Activated naive CD4-positive, alpha-beta T cell treated with anti-CD3 and anti-CD28 coated beads, Interleukin-2, amount 50 U/mL, for 72 hours (primary cell): ENCODE data around the gene MAN1A1. TPM values are rescaled to one million over a fixed set of nuclear protein-coding genes. Genes with fewer than 3 reads are reported as not detected.
"Not testable (repeated sequence)": the region's sequence is repeated elsewhere in the genome, so short reads cannot be mapped to it uniquely, and the experiment has no call there.

ENCODE experiments used
- ATAC-seq, 2 donors: fragments of 150-1000 bp; cut with Tn5 transposase; 2 replicates each; pipeline ENCODE4 v1.10.0; 2021; ENCODE audit warnings: mild to moderate bottlenecking in 2 of 2, moderate library complexity in 2 of 2
- DNase-seq, 2 donors: peaks; one replicate each; pipeline ENCODE4 v3.0.0; 2021 to 2022; ENCODE audit warnings: low spot score in 2 of 2
- H3K27ac Mint-ChIP-seq, 2 donors: one replicate each; pipeline ENCODE4 v1.8.0; 2022; ENCODE audit warnings: mild to moderate bottlenecking in 2 of 2, mixed read lengths in 2 of 2
- H3K36me3 Mint-ChIP-seq, 2 donors: one replicate each; pipeline ENCODE4 v1.8.0; 2022; ENCODE audit warnings: mixed read lengths in 2 of 2
- H3K9me3 Mint-ChIP-seq, 2 donors: one replicate each; pipeline ENCODE4 v1.8.0; 2022; ENCODE audit warnings: mixed read lengths in 2 of 2
- total RNA-seq, 2 donors: library from RNA; stranded (reverse); gene quantifications; one replicate each; pipeline ENCODE4 v1.2.3, GENCODE V29; 2022

Gene MAN1A1
- total RNA-seq, 2 donors from 2014 or later = 18.6 to 25.9 TPM

DNA sequence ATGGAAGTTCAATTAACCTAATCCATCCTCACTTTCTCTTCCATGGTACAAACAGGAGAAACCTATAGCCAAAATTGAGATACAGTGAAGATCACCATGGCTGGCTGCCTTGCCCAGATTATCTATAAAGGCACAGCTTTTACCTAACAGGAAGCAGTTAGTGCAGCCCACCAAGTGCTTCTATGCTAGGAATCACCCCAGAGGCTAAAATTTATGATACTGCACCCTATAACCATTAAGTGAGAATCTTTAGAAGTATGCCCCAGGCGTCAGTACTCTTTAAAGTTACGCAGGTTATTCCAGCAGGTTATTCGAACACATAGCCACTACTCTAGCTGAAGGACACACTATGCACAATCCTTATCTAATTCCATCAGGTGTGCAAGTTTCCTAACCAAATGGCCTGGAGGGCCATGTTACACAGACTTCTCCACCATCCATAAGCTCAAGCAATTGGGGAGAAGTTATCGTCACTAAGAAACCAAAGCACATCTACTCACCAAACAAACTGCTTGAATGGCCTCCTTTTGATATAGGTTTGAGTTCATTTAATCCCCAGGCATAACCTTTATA, 43.1 kb downstream of the MAN1A1 start:
- no peak overlapping the region for H3K27ac Mint-ChIP-seq

DNA sequence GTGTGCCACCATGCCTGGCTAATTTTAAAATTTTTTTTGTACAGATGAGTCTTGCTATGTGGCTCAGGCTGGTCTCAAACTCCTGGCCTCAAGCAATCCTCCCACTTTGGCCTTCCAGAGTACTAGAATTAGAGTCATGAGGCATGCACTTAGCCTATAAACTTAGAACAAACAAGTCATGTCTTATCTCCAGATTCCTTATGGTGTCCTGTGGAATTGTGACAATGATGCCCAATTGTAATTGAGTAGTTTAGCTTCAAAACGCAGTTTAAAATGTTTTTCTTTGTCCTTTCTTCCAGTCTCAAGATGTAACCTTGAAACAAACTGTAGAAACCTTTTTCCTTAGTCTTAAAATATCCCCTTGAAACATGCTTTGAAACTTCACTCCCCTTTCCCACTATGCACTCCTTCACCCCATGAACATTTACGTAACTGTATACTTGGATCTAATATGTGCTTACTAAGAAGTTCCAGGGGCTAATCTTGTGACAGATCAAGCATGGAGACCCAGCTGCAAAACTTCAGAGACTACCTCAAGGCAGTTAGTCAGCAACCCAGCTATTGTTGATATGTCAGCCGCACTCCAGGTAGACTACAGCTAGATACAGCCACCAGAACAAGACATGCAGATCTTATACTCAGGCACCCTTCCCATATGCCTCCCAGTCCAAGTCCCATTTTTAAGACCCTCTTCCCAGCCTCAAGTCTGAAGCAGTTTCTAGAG, 46.2 kb downstream of the MAN1A1 start:
- Mint-ChIP-seq H3K27ac (no peak overlapping the region), H3K9me3 (no peaks in the 10 kb centered on the region), H3K36me3 (peaks cover 0 to 5% of the 10 kb centered on the region in 2 donors)
- DNase-seq (no peak), ATAC-seq (no peak)

More for the DNA sequence above, 43.1 kb downstream of the MAN1A1 start:
- no peak for ATAC-seq
- H3K9me3 Mint-ChIP-seq = no peaks in the 10 kb centered on the region
- no peak for DNase-seq
- peaks cover 0 to 5% of the 10 kb centered on the region in 2 donors for H3K36me3 Mint-ChIP-seq

DNA sequence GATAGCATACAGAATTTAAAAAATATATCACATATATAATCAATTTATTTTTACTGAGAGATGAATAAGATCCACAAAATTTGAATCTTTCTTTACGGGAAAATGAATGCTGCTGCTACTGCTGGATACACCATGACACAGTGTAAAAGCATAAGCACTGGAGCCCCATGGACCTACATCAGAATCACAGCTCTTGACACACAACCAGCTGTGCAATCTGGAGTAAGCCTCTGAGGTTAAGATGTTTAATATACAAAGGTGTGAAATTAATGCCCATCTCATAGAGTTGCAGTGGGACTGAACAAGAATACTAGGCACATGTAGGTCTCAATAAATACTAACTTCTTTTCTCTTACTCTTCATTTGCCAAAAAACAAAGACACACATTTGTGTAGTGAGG, 48.1 kb downstream of the MAN1A1 start:
- Mint-ChIP-seq H3K36me3 (peaks cover 0 to 5% of the 10 kb centered on the region in 2 donors), H3K9me3 (no peaks in the 10 kb centered on the region), H3K27ac (no peak overlapping the region)
- DNase-seq (no peak), ATAC-seq (no peak)

DNA sequence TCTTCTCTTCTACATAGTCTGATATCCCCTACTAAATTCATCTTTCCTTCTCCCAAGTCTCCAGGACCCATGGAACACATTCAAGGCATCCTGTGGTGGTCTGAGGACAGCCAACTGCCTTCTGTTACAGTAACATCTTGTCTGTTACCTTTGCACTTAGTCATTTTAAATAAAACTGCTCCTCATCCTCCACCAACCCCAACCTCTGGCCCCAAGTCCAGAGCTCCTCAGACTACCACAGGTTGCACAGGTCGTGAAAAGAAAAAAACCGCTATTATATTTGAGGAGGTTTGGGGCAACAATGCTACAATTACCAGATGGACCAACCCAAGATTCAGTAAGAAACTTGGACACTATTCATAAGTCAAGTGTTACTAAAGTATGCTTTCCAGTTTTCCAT, 49.9 kb downstream of the MAN1A1 start:
- H3K9me3 Mint-ChIP-seq = no peaks in the 10 kb centered on the region
- H3K36me3 Mint-ChIP-seq = peaks cover 0 to 5% of the 10 kb centered on the region in 2 donors
- ATAC-seq = no peak
- no peak for DNase-seq
- no peak overlapping the region for H3K27ac Mint-ChIP-seq

DNA sequence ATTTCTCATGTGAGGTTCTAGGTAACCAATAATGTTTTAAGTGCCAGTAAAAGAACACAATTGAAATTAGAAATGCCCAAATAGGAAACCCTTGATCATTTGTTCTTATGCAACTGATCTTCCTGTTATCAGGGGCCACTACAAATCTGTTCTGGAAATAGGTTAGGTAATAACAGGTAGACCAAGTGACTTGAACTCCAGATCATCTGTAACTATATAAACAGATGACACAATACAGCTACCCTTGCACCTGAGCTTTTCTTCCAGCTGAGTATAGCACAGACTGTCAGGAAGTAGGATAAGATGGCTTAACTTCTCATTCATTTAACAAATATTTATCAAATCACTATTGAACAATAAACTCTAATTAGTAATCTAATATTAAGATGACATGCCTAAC, 52.5 kb downstream of the MAN1A1 start:
- no peaks in the 10 kb centered on the region for H3K36me3 Mint-ChIP-seq
- no peaks in the 10 kb centered on the region for H3K9me3 Mint-ChIP-seq
- no peak overlapping the region for H3K27ac Mint-ChIP-seq
- ATAC-seq = no peak
- no peak for DNase-seq

DNA sequence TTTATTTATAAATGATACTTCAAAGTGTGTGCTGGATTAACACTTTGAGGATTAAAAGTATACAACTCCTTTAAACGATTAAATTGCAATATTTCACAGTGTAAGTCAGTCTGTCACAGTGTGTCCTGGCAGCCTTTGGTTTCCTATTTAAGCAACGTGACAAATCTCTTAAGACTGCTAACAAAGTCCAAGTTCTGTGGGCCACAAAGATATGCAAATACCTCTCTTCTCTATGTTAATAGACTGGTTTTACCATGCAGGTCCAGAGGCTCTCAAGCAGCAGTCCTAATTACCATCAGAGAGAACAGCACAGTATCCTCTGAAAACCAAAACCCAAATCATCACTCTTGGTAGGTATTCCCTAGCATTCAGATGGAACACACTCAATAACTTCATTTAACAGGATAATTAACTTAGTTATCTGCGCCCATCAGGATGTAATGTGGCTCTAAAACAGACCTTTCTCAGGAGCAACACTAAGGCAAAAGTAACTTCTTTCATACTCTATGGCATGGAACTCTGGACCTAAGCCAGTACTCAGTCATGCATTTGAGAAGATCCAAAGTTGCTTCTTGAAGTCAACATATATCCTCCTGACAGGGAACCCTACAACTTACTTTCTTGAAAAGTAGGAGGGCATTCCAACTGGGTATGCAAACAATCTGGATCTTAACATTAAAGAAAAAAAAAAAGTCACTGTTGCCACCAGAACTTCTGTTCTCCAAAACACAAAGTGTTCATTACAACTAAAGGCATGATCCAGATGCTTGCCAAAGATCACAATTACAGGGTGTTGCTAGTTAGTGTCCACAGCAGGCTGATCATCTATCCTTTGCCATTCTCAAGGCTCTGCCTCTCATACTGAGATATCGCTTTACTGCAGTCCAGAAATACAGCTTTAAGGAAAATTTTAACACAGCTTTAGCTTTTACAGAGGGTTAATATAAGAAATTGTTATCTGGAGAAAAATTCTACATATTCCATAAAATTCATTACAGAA, 53.2 kb downstream of the MAN1A1 start:
- Mint-ChIP-seq H3K27ac (no peak overlapping the region), H3K36me3 (peaks cover under 1 to 3% of the 10 kb centered on the region in 2 donors), H3K9me3 (no peaks in the 10 kb centered on the region)
- DNase-seq (no peak), ATAC-seq (no peak)

DNA sequence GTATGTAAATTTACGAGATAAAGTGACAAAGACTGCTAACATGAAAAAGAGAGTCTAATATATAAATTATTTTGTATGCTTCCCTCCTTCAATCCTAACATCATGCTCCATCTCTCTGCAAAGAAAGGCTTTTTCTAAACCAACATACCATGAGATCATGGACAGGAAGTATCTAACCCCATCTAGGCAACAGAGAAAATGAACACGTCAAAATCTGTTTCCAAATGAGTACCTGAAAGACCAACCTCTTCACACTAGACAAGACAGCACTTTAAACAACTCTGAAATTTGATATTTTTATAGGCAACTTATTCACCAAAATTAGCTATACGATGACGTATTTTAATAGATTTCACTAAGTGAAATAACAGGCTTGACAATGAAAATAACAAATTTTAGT, 54.6 kb downstream of the MAN1A1 start:
- no peaks in the 10 kb centered on the region for H3K9me3 Mint-ChIP-seq
- H3K36me3 Mint-ChIP-seq = peaks cover 5 to 6% of the 10 kb centered on the region in 2 donors
- ATAC-seq (peak; percentile 76 to 99), DNase-seq (no peak)
- H3K27ac Mint-ChIP-seq = no peak overlapping the region

DNA sequence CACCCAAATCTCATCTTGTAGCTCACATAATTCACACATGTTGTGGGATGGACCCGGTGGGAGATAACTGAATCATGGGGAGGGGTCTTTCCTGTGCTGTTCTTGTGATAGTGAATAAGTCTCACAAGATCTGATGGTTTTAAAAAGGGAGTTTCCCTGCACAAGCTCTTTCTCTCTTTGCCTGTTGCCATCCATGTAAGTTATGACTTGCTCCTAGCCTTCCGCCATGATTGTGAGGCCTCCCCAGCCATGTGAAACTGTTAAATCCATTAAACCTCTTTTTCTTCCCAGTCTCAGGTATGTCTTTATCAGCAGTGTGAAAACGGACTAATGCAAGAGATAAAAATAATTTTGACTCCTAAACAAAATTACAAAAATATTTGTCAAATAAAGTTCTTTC, 58.5 kb downstream of the MAN1A1 start:
- H3K9me3 Mint-ChIP-seq, DNase-seq, H3K27ac Mint-ChIP-seq, ATAC-seq: not testable (repeated sequence)
- peaks cover 6 to 11% of the 10 kb centered on the region in 2 donors for H3K36me3 Mint-ChIP-seq

DNA sequence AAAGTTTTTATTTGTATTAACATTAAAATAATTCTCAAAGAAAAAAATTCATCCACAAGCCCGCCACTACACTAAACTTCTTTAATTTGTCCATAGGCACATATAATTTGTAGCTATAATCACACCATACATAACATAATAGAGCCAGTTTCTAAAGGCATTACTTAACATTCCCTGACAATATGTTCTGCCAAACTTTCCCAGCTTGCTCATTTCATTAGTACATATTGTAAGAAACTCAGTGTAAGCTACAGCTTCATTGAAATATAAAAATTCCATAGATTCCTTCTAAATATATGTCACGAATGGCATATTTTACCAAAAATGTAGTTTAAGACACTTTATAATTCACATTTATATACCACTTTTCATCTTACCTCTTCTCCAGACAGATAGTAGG, 59.3 kb downstream of the MAN1A1 start:
- peaks cover 6 to 18% of the 10 kb centered on the region in 2 donors for H3K36me3 Mint-ChIP-seq
- H3K27ac Mint-ChIP-seq = no peak overlapping the region
- ATAC-seq (no peak), DNase-seq (no peak)
- no peaks in the 10 kb centered on the region for H3K9me3 Mint-ChIP-seq

DNA sequence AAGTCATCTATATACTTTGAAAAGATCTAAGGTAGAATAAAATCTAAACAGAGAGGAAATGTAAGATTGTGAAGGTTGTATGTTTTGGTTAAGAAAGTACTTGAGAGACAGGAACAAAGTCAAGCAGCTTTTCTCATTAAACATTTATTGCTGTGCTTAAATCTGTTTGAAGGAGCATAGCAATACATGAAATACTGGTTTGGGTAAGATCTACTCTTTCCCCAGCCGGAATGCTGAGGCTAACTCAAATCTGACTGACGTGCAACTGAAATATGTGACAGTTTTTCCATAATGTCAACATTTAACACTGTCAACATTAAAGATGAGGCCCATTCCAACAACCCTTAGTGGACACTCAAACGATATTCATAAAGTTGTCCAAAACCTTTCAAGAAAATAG, 59.9 kb downstream of the MAN1A1 start:
- peaks cover 6 to 18% of the 10 kb centered on the region in 2 donors for H3K36me3 Mint-ChIP-seq
- DNase-seq (no peak), ATAC-seq (no peak)
- H3K27ac Mint-ChIP-seq = no peak overlapping the region
- no peaks in the 10 kb centered on the region for H3K9me3 Mint-ChIP-seq

DNA sequence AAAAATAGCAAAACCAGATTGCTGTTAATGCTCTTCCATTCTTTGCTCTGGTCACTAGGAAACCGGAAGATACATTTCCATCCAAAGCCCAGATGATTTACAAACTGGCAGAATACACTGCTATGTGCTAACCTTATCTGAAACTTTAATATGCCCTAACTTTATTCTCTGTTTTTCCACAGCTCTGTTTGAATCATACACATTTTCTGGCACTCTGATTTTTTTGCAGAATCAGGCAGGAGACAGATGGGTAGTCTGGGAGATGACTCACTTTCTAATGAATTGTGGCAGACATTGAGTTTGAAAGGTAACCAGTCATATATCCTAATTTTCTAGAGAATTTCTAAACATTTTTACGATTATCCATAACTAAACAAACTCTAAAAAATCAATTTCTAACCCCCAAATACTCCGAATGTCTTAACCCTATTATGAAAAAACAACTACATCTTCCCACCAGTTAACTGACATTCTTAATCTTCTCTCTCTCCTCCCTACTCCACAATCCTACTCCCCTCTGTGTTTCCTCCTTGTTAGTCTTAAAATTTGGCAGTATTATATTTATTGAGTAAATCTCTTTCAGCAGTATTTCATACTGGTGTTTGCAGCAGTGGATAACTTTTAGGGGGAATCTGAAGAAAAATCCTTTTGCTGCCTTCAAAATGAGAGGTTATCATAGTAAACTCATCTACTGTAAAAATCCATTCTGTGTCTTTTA, 63.5 kb downstream of the MAN1A1 start:
- H3K27ac Mint-ChIP-seq = no peak overlapping the region
- ATAC-seq (no peak), DNase-seq (no peak)
- no peaks in the 10 kb centered on the region for H3K9me3 Mint-ChIP-seq
- H3K36me3 Mint-ChIP-seq = peaks cover under 1 to 14% of the 10 kb centered on the region in 2 donors

DNA sequence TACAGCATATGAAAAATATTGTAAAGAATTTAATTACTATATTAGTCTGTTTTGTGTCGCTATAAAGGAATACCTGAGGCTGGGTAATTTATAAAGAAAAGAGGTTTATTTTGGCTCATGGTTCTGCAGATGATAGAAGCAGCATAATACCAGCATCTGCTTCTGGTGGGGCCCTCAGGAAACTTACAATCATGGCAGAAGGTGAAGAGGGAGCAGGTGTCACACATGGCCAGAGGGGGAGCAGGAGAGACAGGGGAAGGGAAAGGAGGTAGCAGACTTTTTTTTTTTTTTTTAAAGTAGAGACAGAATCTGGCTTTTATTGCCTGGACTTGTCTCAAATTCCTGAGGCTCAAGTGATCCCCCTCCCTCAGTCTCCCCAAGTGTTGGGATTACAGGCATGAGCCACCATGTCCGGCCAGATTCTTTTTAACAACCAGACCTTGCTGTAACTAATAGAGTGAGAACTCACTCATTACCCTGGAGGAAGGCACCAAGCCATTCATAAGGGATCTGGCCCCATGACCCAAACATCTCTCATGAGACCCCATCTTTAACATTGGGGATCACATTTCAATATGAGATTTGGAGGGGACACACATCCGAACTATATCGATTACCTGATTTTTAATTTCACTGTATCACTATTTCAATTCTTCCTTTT, 64.6 kb downstream of the MAN1A1 start:
- DNase-seq (peak in 1 of 2 donors; percentile 9), ATAC-seq (peak in 1 of 2 donors; percentile 51)
- Mint-ChIP-seq H3K36me3 (peaks cover 0 to 13% of the 10 kb centered on the region in 2 donors), H3K27ac (no peak overlapping the region), H3K9me3 (no peaks in the 10 kb centered on the region)

DNA sequence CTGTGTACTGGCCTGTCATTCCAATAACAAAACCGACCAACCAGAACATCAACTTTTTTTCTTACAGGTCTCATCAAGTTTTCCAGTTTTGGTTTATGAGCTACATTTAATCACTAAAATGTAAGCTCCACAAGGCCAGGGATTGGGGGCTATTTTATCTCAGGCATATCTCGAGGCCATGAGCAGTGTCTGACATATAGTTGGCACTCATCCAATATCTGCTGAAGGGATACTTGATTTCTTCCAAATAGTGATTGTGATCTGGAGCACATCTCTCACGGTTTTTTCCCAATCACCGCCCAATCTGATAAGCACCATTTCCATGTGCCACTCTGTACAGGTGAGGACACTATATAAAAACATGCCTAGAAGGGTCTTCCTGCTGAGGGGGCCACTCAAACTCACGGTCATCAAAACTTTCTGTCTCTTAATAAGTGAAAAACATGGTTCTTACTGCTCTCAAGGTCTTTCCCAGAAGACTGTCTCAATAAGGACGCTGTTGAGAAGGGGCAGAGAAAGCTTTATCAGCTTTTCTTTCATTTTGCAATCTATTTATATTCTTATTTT, 65.5 kb downstream of the MAN1A1 start:
- H3K9me3 Mint-ChIP-seq = no peaks in the 10 kb centered on the region
- DNase-seq (no peak), ATAC-seq (no peak)
- H3K27ac Mint-ChIP-seq = no peak overlapping the region
- H3K36me3 Mint-ChIP-seq = peaks cover 0 to 13% of the 10 kb centered on the region in 2 donors

DNA sequence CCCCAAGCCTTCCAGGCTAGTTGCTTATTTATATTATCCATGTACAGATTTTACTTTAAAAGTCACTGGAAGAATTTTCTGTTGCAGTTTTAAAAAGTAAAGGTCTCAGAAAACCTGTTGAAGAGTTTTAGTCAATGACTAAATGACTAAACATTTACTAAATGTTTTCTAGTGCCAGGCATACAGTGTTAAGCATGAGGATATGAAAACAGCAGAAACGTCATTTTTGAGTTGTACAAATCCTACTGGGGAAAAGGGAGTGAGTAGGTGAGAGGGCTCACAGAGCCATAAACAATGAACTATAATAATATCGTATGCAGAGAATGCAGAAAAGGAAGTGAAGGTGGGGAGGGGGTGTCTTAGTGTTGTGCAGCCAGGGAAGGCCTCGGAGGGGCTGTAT, 66.3 kb downstream of the MAN1A1 start:
- peaks cover 0 to 13% of the 10 kb centered on the region in 2 donors for H3K36me3 Mint-ChIP-seq
- ATAC-seq = no peak
- no peak overlapping the region for H3K27ac Mint-ChIP-seq
- H3K9me3 Mint-ChIP-seq = no peaks in the 10 kb centered on the region
- DNase-seq = no peak

DNA sequence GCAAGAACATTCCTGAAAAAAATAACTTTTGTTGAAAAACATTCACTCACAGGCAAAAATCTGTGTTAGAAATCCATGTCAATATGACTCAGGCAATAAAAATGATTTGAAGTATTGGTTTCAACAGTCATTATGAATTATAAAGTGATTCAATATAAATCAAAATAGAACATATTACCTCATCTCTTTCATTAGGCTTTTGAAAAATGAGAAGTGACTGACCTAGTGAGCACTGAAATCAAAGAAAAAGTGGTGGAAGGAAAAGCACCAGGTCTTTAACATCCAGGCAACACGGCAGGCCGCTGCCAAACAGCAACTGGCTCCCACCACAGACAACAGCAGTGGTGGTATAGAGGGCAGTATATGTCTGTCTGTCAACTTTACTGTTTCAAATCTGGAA, 68.9 kb downstream of the MAN1A1 start:
- DNase-seq (no peak), ATAC-seq (peak in 1 of 2 donors; percentile 51)
- Mint-ChIP-seq H3K36me3 (peaks cover 0 to 3% of the 10 kb centered on the region in 2 donors), H3K9me3 (no peaks in the 10 kb centered on the region), H3K27ac (no peak overlapping the region)

DNA sequence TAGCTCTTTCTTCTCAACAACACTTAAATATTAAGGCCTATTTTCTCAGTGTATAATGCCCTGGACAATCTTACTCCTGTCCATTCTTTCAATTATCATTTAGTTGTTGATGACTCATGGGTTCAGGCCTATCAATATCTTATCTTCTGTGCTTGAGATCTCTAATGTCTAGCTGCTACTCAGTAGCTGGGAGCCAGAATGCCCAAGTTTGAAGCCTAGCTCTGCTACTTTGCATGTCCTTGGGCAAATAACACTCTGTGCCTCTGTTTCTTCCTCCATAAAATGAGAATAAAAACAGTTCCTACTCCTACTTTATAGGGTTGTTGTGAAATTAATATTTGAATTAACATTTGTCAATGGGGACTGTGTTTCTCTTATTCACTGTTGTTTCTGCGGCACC, 69.5 kb downstream of the MAN1A1 start:
- H3K27ac Mint-ChIP-seq = no peak overlapping the region
- no peak for DNase-seq
- no peaks in the 10 kb centered on the region for H3K9me3 Mint-ChIP-seq
- no peak for ATAC-seq
- no peaks in the 10 kb centered on the region for H3K36me3 Mint-ChIP-seq
